HG03442 (cell line): ENCODE data around the gene RPS21.
A peak's percentile ranks its signal among the peaks of the same experiment; 100 is the strongest.

Experiments
- ATAC-seq: cut with Tn5 transposase; IDR thresholded peaks from one replicate; pipeline ENCODE4 v1.9.1; 2021; ENCODE audit warnings: mild to moderate bottlenecking, moderate library complexity; ENCODE audit not compliant: unreplicated experiment

The RPS21 gene

GRCh38 chr20:62386383-62387218 lies at the start of gene RPS21:
RPS21 (plus strand) TSS chr20:62387103; CDS start chr20:62387339, 236 bp downstream.
- peak; percentile 75 for ATAC-seq

- ATAC-seq = no peak
Observed at GRCh38 chr20:62337558-62338293, 49.2 kb upstream of the RPS21 start.

GRCh38 chr20:62338294-62338620 lies 48.6 kb upstream of the RPS21 start:
- no peak for ATAC-seq

- peak; percentile 59 for ATAC-seq
Observed at GRCh38 chr20:62339647-62340062, 47.2 kb upstream of the RPS21 start.

- ATAC-seq = no peak
Observed at GRCh38 chr20:62342910-62343309, 44.0 kb upstream of the RPS21 start.

- ATAC-seq = no peak
Observed at GRCh38 chr20:62344092-62344491, 42.8 kb upstream of the RPS21 start.

GRCh38 chr20:62344782-62345181 lies 42.1 kb upstream of the RPS21 start:
- ATAC-seq = no peak

GRCh38 chr20:62345681-62346370 lies 41.1 kb upstream of the RPS21 start:
- ATAC-seq = no peak

GRCh38 chr20:62346398-62347150 lies 40.3 kb upstream of the RPS21 start:
- ATAC-seq = no peak

GRCh38 chr20:62347151-62347404 lies 39.8 kb upstream of the RPS21 start:
- no peak for ATAC-seq

- ATAC-seq = no peak
Observed at GRCh38 chr20:62347445-62347844, 39.5 kb upstream of the RPS21 start.

GRCh38 chr20:62348604-62349003 lies 38.3 kb upstream of the RPS21 start:
- no peak for ATAC-seq

GRCh38 chr20:62349556-62350097 lies 37.3 kb upstream of the RPS21 start:
- ATAC-seq = no peak

- no peak for ATAC-seq
Observed at GRCh38 chr20:62350098-62350628, 36.7 kb upstream of the RPS21 start.

- no peak for ATAC-seq
Observed at GRCh38 chr20:62350629-62351422, 36.1 kb upstream of the RPS21 start.

GRCh38 chr20:62351469-62352401 lies 35.2 kb upstream of the RPS21 start:
- no peak for ATAC-seq

GRCh38 chr20:62352402-62353288 lies 34.3 kb upstream of the RPS21 start:
- ATAC-seq = no peak
